Measurements from ENCODE around the gene C9orf72. TPM values are rescaled to one million over a fixed set of nuclear protein-coding genes. Genes with fewer than 3 reads are reported as not detected.
A peak's percentile ranks its signal among the peaks of the same experiment; 100 is the strongest.

Gene C9orf72
- total RNA-seq, 4 donors from 2014 or later, result 7.9 to 31.0 (median 15.0) TPM

DNA sequence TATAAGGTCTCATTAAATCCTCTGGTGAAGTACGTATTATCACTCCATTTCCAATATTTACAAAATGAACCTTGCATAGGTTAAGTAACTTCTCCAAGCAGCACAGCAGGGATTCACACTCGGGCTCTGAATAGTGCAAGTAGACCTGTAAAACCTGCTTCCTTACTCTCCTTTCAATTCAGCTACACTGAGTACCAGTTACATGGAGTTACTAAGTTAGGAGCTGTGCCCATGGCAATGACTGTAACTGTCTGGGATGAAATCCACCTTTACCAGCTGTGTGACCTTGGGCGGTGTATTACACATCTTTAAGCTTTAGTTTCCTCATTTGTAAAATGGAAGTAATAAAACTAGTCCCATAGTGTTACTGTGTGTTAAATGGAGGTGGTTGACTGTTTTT lies 27.8 kb downstream of the C9orf72 start:
- TF ChIP-seq POLR2AphosphoS5 (IDR thresholded peaks at IDR 0.05), result no peak
- TF ChIP-seq, protein P1, sequence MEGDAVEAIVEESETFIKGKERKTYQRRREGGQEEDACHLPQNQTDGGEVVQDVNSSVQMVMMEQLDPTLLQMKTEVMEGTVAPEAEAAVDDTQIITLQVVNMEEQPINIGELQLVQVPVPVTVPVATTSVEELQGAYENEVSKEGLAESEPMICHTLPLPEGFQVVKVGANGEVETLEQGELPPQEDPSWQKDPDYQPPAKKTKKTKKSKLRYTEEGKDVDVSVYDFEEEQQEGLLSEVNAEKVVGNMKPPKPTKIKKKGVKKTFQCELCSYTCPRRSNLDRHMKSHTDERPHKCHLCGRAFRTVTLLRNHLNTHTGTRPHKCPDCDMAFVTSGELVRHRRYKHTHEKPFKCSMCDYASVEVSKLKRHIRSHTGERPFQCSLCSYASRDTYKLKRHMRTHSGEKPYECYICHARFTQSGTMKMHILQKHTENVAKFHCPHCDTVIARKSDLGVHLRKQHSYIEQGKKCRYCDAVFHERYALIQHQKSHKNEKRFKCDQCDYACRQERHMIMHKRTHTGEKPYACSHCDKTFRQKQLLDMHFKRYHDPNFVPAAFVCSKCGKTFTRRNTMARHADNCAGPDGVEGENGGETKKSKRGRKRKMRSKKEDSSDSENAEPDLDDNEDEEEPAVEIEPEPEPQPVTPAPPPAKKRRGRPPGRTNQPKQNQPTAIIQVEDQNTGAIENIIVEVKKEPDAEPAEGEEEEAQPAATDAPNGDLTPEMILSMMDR (IDR thresholded peaks at IDR 0.05), result no peak
- no peak for TF ChIP-seq POLR2A (IDR thresholded peaks at IDR 0.05)
- TF ChIP-seq EP300 (IDR thresholded peaks at IDR 0.05; ENCODE audit: low read depth), result no peak
- Histone ChIP-seq H3K27ac (peak overlapping the region in 1 of 4 donors; percentile 10), H3K4me3 (no peak overlapping the region), H3K36me3 (peaks cover 0 to 23% (median 1%) of the 10 kb centered on the region in 4 donors), H3K9me3 (no peaks in the 10 kb centered on the region), H3K4me1 (peaks cover under 1 to 20% (median 6%) of the 10 kb centered on the region in 4 donors), H3K27me3 (no peaks in the 10 kb centered on the region)
- intact Hi-C loops (cut with DNase I; ENCODE audit: low total_unique reads), result loop anchor here (5.0 to 10.0 kb wide), 2 partner anchors 213 to 511 kb away; no protein-coding TSS in a partner anchor
- WGBS, 2 donors (ENCODE audit: low coverage in 1 of 2), result 56 to 62% methylated on average over 3 of the region's 3 CpGs
- in situ Hi-C loops (cut with MboI; ENCODE audit: low pct_ligation_motif_present in 1 of 4, low pct_unique_long_range_greater_than_20kb in 1 of 4, low sequenced_read_pairs in 3 of 4), result loop anchor here in 3 of 4 donors (5.0 to 25.0 kb wide), 4 partner anchors 211 to 508 kb away; partner anchors contain the start of gene TEK (in 1 of the 3)
- DNase-seq, result peak; percentile 21

- in situ Hi-C loops (cut with MboI; ENCODE audit: low pct_ligation_motif_present in 1 of 4, low pct_unique_long_range_greater_than_20kb in 1 of 4, low sequenced_read_pairs in 3 of 4), result loop anchor here in 3 of 4 donors (10.0 to 25.0 kb wide), 3 partner anchors 208 to 505 kb away; partner anchors contain the start of gene TEK (in 1 of the 3)
These were observed 30.8 kb downstream of the C9orf72 start for GRCh38 chr9:27542508-27542907.

DNA sequence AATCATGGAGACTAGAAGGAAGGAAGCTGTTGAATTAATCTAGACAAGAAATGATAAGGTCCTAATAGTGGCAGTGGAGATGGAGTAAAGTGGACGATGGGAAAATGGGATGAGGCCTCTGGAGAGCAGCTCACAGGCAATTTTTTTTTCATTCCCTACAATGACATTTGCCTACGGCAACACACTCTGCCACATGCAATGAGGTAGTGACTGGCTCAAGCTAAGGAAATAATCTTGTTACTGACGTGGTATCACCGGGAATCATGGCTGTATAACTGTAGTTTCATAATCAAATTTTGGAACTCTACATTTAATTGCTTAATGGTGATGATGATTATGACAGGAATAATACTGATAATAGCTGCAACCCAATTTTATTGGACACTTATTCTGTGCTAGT lies 31.5 kb downstream of the C9orf72 start:
- DNase-seq, result no peak
- Histone ChIP-seq H3K27me3 (no peaks in the 10 kb centered on the region), H3K4me3 (no peak overlapping the region), H3K36me3 (peaks cover 0 to 8% (median 0%) of the 10 kb centered on the region in 4 donors), H3K9me3 (no peaks in the 10 kb centered on the region), H3K4me1 (peaks cover 12 to 44% (median 24%) of the 10 kb centered on the region in 4 donors), H3K27ac (no peak overlapping the region)
- intact Hi-C loops (cut with DNase I; ENCODE audit: low total_unique reads) (loop anchor here (10.0 kb wide), 1 partner anchor 507 kb away; no protein-coding TSS in a partner anchor), in situ Hi-C loops (cut with MboI; ENCODE audit: low pct_ligation_motif_present in 1 of 4, low pct_unique_long_range_greater_than_20kb in 1 of 4, low sequenced_read_pairs in 3 of 4) (loop anchor here in 3 of 4 donors (10.0 to 25.0 kb wide), 3 partner anchors 207 to 504 kb away; partner anchors contain the start of gene TEK (in 1 of the 3))
- TF ChIP-seq EP300 (IDR thresholded peaks at IDR 0.05; ENCODE audit: low read depth), result no peak
- no peak for TF ChIP-seq POLR2AphosphoS5 (IDR thresholded peaks at IDR 0.05)
- TF ChIP-seq POLR2A (IDR thresholded peaks at IDR 0.05), result no peak
- TF ChIP-seq, protein P1 (IDR thresholded peaks at IDR 0.05), result no peak
- 94% methylated on average over 2 to 4 of the region's 4 CpGs for WGBS, 2 donors (ENCODE audit: low coverage in 1 of 2)

More at GRCh38 chr9:27542508-27542907, 30.8 kb downstream of the C9orf72 start:
- no peaks in the 10 kb centered on the region for H3K9me3 ChIP-seq
- TF ChIP-seq, protein P1 (IDR thresholded peaks at IDR 0.05), result no peak
- TF ChIP-seq POLR2AphosphoS5 (IDR thresholded peaks at IDR 0.05) (no peak), EP300 (IDR thresholded peaks at IDR 0.05; ENCODE audit: low read depth) (no peak), POLR2A (IDR thresholded peaks at IDR 0.05) (no peak)
- peaks cover 0 to 14% (median 0%) of the 10 kb centered on the region in 4 donors for H3K36me3 ChIP-seq
- H3K27ac ChIP-seq, result no peak overlapping the region
- no peaks in the 10 kb centered on the region for H3K27me3 ChIP-seq
- 93% methylated on average over 2 of the region's 2 CpGs for WGBS, 2 donors (ENCODE audit: low coverage in 1 of 2)
- no peak for DNase-seq
- H3K4me1 ChIP-seq, result peaks cover 12 to 37% (median 24%) of the 10 kb centered on the region in 4 donors
- intact Hi-C loops (cut with DNase I; ENCODE audit: low total_unique reads), result loop anchor here (10.0 kb wide), 1 partner anchor 508 kb away; no protein-coding TSS in a partner anchor
- H3K4me3 ChIP-seq, result no peak overlapping the region

DNA sequence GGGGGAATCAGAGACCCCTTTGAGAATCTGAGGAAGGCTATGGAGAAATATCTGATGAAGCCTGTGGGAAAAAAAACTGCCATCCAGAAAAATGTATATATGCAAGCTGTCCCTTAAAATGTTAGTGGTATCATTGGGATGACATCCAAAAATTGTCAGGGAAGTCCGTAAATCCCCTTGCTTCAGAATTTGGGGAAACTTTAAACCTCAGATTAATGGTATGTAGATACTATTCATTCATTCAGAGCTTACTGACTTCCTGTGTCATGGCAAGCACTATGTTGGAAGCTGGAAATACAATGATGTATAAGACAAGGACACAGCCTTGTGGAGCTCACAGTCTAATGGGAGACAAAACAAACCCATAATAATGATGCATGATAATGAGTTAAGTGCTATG lies 32.8 kb downstream of the C9orf72 start:
- peak overlapping the region; percentile 81 to 87 (median 83) for H3K27ac ChIP-seq
- TF ChIP-seq POLR2AphosphoS5 (IDR thresholded peaks at IDR 0.05), result no peak
- 43 to 77% methylated on average over 1 of the region's 1 CpG for WGBS, 2 donors (ENCODE audit: low coverage in 1 of 2)
- H3K27me3 ChIP-seq, result no peaks in the 10 kb centered on the region
- in situ Hi-C loops (cut with MboI; ENCODE audit: low pct_ligation_motif_present in 1 of 4, low pct_unique_long_range_greater_than_20kb in 1 of 4, low sequenced_read_pairs in 3 of 4), result loop anchor here in 3 of 4 donors (10.0 to 25.0 kb wide), 3 partner anchors 206 to 503 kb away; partner anchors contain the start of gene TEK (in 1 of the 3)
- H3K36me3 ChIP-seq, result peaks cover 0 to 7% (median 0%) of the 10 kb centered on the region in 4 donors
- no peaks in the 10 kb centered on the region for H3K9me3 ChIP-seq
- intact Hi-C loops (cut with DNase I; ENCODE audit: low total_unique reads), result loop anchor here (10.0 kb wide), 1 partner anchor 506 kb away; no protein-coding TSS in a partner anchor
- H3K4me3 ChIP-seq, result no peak overlapping the region
- DNase-seq, result no peak
- H3K4me1 ChIP-seq, result peaks cover 12 to 43% (median 27%) of the 10 kb centered on the region in 4 donors
